ENCODE measurements around the gene COL26A1.

Gene COL26A1

DNA sequence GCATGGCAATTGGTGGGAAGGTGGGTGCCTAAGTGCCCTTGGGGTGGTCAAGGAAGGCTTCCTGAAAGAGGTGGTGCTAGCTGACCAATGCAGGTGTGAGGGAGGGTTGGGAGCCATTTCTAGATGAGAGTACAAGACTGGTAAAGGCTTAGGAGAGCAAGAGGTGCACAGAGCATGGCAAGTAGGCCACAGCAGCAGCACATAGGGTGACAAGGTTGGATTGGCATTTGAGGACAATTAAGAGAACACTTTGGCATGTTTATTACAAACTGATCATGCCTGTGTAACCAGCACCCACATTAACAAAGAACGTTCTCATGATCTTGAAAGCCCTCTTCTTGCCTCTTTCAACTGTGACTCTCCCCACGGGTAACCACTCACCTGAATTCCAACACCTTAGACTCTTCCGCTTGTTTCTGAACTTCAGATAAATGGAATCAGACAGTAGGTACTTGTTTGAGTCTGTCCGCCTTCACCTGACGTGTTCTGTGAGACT lies 158.8 kb downstream of the COL26A1 start:
- H3K9me3 ChIP-seq, result peaks cover 2 to 12% (median 11%) of the 10 kb centered on the region in 3 donors
- no peak for DNase-seq
- peaks cover 0 to 2% of the 10 kb centered on the region in 2 donors for H3K27me3 ChIP-seq
- intact Hi-C loops (cut with DNase I; ENCODE audit: low total_unique reads), result no loop called here
- TF ChIP-seq, protein P1, sequence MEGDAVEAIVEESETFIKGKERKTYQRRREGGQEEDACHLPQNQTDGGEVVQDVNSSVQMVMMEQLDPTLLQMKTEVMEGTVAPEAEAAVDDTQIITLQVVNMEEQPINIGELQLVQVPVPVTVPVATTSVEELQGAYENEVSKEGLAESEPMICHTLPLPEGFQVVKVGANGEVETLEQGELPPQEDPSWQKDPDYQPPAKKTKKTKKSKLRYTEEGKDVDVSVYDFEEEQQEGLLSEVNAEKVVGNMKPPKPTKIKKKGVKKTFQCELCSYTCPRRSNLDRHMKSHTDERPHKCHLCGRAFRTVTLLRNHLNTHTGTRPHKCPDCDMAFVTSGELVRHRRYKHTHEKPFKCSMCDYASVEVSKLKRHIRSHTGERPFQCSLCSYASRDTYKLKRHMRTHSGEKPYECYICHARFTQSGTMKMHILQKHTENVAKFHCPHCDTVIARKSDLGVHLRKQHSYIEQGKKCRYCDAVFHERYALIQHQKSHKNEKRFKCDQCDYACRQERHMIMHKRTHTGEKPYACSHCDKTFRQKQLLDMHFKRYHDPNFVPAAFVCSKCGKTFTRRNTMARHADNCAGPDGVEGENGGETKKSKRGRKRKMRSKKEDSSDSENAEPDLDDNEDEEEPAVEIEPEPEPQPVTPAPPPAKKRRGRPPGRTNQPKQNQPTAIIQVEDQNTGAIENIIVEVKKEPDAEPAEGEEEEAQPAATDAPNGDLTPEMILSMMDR (IDR thresholded peaks at IDR 0.05), result no peak
- H3K36me3 ChIP-seq, result no peaks in the 10 kb centered on the region
- no peak overlapping the region for H3K4me3 ChIP-seq
- H3K27ac ChIP-seq, result no peak overlapping the region
- H3K4me1 ChIP-seq, result peaks cover 0 to 5% (median 0%) of the 10 kb centered on the region in 4 donors

DNA sequence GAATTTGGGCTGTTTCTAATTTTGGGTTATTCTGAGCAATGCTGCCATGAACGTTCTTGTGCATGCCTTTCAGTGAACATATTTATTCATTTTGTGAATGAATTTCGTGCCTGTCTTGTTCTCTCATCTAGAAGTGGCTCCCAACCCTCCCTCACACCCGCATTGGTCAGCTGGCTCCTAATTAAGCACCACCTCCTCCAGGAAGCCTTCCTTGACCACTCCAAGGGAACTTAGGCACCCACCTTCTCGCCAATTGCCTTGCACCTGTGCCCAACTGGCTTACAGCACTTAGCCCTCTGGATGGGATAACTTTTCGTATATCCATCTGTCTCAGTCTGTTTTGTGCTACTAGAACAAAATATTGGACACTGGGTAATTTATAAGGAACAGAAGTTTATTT lies 159.3 kb downstream of the COL26A1 start:
- H3K36me3 ChIP-seq, result no peaks in the 10 kb centered on the region
- no peak overlapping the region for H3K4me3 ChIP-seq
- H3K27ac ChIP-seq, result no peak overlapping the region
- intact Hi-C loops (cut with DNase I; ENCODE audit: low total_unique reads), result no loop called here
- TF ChIP-seq, protein P1 (IDR thresholded peaks at IDR 0.05), result no peak
- H3K27me3 ChIP-seq, result peaks cover 0 to 2% of the 10 kb centered on the region in 2 donors
- peaks cover 2 to 12% (median 11%) of the 10 kb centered on the region in 3 donors for H3K9me3 ChIP-seq
- peaks cover 0 to 5% (median 0%) of the 10 kb centered on the region in 4 donors for H3K4me1 ChIP-seq
- DNase-seq, result no peak

DNA sequence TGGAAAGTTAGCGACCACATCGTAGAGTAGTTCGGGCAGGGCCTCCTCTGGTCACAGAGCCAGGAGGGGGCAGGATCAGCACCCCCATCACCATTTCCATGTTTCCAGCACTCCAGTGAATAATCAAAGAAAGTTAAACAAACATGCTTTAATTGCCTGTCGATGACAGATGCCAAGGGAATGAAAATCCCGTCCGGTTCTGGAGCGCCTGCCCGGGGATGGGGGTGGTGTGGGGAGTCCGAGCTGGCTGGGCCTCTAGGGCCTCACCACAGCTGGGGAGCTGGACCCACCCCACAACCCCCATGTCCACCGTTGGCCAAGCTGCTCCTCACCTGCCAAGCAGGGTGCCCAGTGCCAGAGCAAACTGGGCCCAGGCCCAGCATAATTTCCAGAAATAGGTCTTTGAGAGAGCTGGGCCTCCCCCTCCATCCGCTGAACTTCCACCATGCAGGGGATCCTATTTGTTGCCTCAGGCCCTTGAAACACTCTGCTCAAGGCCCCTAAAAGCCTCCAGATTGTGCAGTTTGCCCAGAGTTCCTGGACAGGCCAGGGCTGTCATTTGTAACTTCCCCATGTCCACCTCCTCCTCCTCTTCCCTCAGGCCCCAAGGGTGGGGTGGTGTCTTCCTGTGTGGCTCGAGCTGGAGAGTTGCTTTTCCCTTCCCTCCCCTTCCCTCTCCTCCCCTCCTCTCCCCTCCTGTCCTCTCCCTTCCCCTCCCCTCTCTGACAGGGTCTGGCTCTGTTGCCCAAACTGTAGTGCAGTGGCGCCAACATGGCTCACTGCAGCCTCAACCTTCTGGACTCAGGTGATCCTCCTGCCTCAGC lies 165.4 kb downstream of the COL26A1 start:
- no peaks in the 10 kb centered on the region for H3K36me3 ChIP-seq
- no peak for DNase-seq
- peaks cover 0 to 10% (median 7%) of the 10 kb centered on the region in 4 donors for H3K4me1 ChIP-seq
- H3K4me3 ChIP-seq, result no peak overlapping the region
- H3K27me3 ChIP-seq, result peaks cover 0 to 3% of the 10 kb centered on the region in 2 donors
- TF ChIP-seq, protein P1 (IDR thresholded peaks at IDR 0.05), result no peak
- peaks cover 2 to 12% (median 11%) of the 10 kb centered on the region in 3 donors for H3K9me3 ChIP-seq
- intact Hi-C loops (cut with DNase I; ENCODE audit: low total_unique reads), result no loop called here
- no peak overlapping the region for H3K27ac ChIP-seq

DNA sequence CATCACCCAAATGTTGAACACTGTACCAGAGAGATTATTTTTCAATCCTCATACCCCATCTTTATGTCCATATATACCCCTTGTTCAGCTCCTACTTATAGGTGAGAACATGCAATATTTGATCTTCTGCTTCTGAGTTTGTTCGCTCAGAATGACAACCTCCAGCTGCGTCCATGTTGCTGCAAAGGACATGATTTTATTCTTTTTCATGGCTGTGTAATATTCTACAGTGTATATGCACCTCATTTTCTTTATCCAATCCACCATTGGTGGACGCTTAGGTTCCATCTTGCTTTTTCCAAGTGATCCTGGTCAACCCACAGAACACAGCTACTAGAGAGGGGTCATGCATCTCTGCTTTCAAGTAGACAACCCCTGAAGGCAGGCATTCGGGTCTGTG lies 166.9 kb downstream of the COL26A1 start:
- Histone ChIP-seq H3K9me3 (peaks cover 2 to 5% (median 4%) of the 10 kb centered on the region in 3 donors), H3K36me3 (no peaks in the 10 kb centered on the region), H3K27me3 (peaks cover 0 to 3% of the 10 kb centered on the region in 2 donors), H3K27ac (no peak overlapping the region), H3K4me3 (no peak overlapping the region), H3K4me1 (peaks cover 0 to 10% (median 7%) of the 10 kb centered on the region in 4 donors)
- intact Hi-C loops (cut with DNase I; ENCODE audit: low total_unique reads), result no loop called here
- TF ChIP-seq, protein P1 (IDR thresholded peaks at IDR 0.05), result no peak
- DNase-seq, result no peak

DNA sequence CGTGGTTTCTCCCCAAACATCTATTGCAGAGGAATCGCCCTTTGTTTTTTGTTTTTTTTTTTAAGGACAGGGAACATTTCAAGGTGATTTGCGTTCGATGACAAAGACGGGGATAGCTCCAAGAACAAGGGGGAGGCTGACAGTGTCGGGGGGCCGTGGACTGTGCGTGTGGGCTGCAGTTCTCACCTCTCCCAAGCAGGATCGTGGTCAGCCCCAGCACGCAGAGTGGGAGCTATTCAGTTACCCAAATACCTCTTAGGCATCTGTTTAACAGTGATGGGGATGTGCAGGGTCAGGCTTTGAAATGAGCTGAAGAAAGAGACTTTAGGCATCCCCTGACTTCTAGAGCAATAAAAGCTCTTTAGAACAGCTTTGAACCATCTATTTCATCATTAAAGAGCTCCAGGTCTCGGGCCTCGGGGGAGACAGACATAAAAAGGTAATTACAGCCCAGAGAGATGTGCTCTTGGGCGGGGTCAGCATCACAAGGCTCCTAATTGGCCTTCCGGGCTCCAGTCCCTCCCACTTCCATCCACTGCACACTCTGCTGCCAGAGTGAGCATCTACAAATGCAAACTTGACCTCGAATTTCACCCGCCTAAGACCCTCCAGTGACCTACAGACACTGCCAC lies 169.2 kb downstream of the COL26A1 start:
- H3K27me3 ChIP-seq, result peaks cover 0 to 3% of the 10 kb centered on the region in 2 donors
- peaks cover 0 to 29% (median 25%) of the 10 kb centered on the region in 4 donors for H3K4me1 ChIP-seq
- DNase-seq, result no peak
- no peak overlapping the region for H3K4me3 ChIP-seq
- no peaks in the 10 kb centered on the region for H3K9me3 ChIP-seq
- intact Hi-C loops (cut with DNase I; ENCODE audit: low total_unique reads), result no loop called here
- no peak overlapping the region for H3K27ac ChIP-seq
- no peaks in the 10 kb centered on the region for H3K36me3 ChIP-seq
- TF ChIP-seq, protein P1 (IDR thresholded peaks at IDR 0.05), result no peak
